ENCODE data around the gene METTL22. TPM values are rescaled to one million over a fixed set of nuclear protein-coding genes. Genes with fewer than 3 reads are reported as not detected.
A peak's percentile ranks its signal among the peaks of the same experiment; 100 is the strongest.
"Not testable (repeated sequence)": the region's sequence is repeated elsewhere in the genome, so short reads cannot be mapped to it uniquely, and the experiment has no call there.

Gene METTL22
- polyA plus RNA-seq, 4 donors: 14.1 to 23.3 (median 15.5) TPM

DNA sequence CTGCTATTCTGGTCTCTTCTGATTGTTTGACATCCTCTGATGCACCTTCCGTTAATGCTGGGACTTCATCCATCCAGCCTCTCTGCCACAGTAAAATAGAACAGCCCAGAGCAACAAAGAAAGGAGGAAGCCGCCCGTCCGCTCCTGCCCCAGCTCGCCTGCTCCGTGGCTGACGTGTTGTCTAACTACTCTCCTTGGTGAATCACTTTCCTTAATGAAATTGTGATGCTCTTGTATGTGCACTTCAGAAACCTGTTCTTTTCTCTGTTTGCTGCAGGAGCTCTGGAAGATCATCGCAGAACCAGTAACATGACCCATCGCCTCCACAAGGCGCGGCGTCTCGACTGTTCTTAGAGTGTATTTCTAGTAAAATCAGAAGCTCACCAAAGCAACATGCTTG is 24.3 kb downstream of the METTL22 start:
- no peaks in the 10 kb centered on the region for H3K27me3 ChIP-seq (ENCODE audit: control insufficient read depth in 3 of 3, insufficient read depth in 3 of 3, low read length in 3 of 3)
- no peaks in the 10 kb centered on the region for H3K9me3 ChIP-seq (ENCODE audit: control insufficient read depth in 2 of 2, insufficient read depth in 1 of 2, low read depth in 1 of 2, low read length in 1 of 2)
- H3K4me1 ChIP-seq (ENCODE audit: control insufficient read depth in 3 of 3, insufficient read depth in 2 of 3, low read depth in 1 of 3, low read length in 2 of 3): no peaks in the 10 kb centered on the region
- WGBS, 3 donors: 89 to 93% (median 90%) methylated on average over 13 of the region's 13 CpGs
- H3K36me3 ChIP-seq (ENCODE audit: control insufficient read depth in 3 of 3, insufficient read depth in 2 of 3, low read depth in 1 of 3, low read length in 3 of 3): peaks cover 33 to 69% (median 33%) of the 10 kb centered on the region in 3 donors
- no peak overlapping the region for H3K27ac ChIP-seq (ENCODE audit: low read depth in 1 of 3, low read length in 2 of 3)
- FAIRE-seq (no peak), DNase-seq (no peak)
- H3K4me3 ChIP-seq (ENCODE audit: low read depth in 1 of 3, low read length in 3 of 3): no peak overlapping the region

DNA sequence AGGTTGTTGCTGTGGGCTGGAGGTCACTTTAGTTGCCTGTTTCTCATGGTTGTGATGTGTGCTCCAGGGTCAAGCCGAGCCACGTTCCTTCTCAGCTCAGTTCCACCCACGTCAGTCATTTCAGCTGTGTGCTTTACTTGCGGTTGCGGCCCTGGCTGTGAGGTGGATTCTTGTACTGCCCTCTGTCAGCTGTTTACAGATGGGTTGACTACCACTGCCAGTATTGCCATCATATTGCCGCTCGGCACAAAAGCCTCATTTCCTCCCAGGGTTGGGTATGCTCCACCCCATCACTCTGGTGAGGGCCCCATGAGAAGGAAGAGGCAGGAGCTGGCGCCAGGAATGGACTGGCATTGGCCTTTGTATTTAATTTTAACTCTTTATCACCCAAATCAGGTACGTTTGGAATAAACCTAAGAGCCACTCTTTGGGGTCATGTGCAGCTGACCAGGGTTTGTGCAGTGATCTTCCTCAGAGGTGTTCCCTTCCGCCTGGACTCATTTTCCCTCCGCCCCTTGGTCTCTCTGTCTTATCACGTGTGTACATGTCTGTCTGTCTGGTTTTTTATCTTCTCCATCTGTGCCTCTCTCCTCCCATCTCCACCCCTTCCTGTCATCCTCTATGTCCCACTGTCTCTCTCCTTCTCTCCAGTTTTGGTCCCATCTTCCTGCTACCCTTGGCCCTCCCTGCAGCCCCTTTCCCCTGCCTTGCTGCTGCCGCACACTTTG is 25.0 kb downstream of the METTL22 start:
- no peaks in the 10 kb centered on the region for H3K4me1 ChIP-seq (ENCODE audit: control insufficient read depth in 3 of 3, insufficient read depth in 2 of 3, low read depth in 1 of 3, low read length in 2 of 3)
- no peak overlapping the region for H3K27ac ChIP-seq (ENCODE audit: low read depth in 1 of 3, low read length in 2 of 3)
- FAIRE-seq (no peak), DNase-seq (no peak)
- H3K36me3 ChIP-seq (ENCODE audit: control insufficient read depth in 3 of 3, insufficient read depth in 2 of 3, low read depth in 1 of 3, low read length in 3 of 3): peaks cover 28 to 64% (median 31%) of the 10 kb centered on the region in 3 donors
- no peaks in the 10 kb centered on the region for H3K27me3 ChIP-seq (ENCODE audit: control insufficient read depth in 3 of 3, insufficient read depth in 3 of 3, low read length in 3 of 3)
- no peaks in the 10 kb centered on the region for H3K9me3 ChIP-seq (ENCODE audit: control insufficient read depth in 2 of 2, insufficient read depth in 1 of 2, low read depth in 1 of 2, low read length in 1 of 2)
- H3K4me3 ChIP-seq (ENCODE audit: low read depth in 1 of 3, low read length in 3 of 3): no peak overlapping the region
- 77 to 84% (median 79%) methylated on average over 13 of the region's 13 CpGs for WGBS, 3 donors

DNA sequence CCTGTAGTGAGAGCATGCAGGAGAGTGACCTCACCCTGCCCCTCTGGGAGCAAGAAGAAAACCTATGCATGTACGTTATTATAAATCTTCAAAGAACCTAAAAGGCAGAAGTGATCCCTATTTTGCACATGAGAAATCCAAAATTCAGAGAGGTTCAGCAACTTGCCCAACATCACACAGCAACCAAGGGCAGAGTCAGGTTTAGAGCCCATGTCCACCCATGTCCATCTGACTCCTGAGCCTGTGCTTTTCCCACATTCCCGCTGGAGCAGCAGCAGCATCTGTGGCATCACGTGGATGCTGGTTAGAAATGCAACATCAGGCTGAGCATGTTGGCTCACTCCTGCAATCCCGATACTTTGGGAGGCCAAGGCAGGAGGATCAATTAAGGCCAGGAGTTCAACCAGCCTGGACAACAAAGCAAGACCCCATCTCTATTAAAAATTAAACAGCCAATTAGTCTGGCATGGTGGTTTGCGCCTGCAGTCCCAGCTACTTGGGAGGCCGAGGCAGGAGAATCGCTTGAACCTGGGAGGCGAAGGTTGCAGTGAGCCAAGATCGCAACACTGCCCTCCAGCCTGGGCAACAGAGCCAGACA is 26.3 kb downstream of the METTL22 start:
- no peak overlapping the region for H3K27ac ChIP-seq (ENCODE audit: low read depth in 1 of 3, low read length in 2 of 3)
- H3K27me3 ChIP-seq (ENCODE audit: control insufficient read depth in 3 of 3, insufficient read depth in 3 of 3, low read length in 3 of 3): no peaks in the 10 kb centered on the region
- no peak for DNase-seq
- whole genome bisulfite sequencing, 3 donors: 75 to 78% (median 76%) methylated on average over 9 of the region's 9 CpGs
- FAIRE-seq: no peak
- H3K9me3 ChIP-seq (ENCODE audit: control insufficient read depth in 2 of 2, insufficient read depth in 1 of 2, low read depth in 1 of 2, low read length in 1 of 2): no peaks in the 10 kb centered on the region
- H3K36me3 ChIP-seq (ENCODE audit: control insufficient read depth in 3 of 3, insufficient read depth in 2 of 3, low read depth in 1 of 3, low read length in 3 of 3): peaks cover 21 to 51% (median 25%) of the 10 kb centered on the region in 3 donors
- no peak overlapping the region for H3K4me3 ChIP-seq (ENCODE audit: low read depth in 1 of 3, low read length in 3 of 3)
- H3K4me1 ChIP-seq (ENCODE audit: control insufficient read depth in 3 of 3, insufficient read depth in 2 of 3, low read depth in 1 of 3, low read length in 2 of 3): no peaks in the 10 kb centered on the region

DNA sequence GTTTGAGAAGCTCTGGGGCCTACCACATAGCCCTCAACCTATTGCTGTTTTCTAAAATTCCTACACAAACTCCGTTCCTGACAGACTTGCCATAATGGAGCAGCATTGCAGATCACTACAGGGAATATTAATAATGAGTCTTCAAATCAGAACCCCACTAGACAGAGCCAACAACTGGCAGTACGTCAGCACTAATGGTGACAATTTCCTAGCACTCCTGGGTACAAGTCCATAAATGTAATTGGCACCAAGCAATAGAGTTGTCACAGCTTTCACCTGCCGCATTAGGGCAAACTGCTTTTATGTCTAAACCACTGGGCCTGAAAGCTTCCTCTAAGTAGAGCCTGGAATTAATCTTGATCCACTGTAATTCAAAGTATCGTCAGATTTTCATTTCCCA is 27.4 kb downstream of the METTL22 start:
- Histone ChIP-seq H3K36me3 (ENCODE audit: control insufficient read depth in 3 of 3, insufficient read depth in 2 of 3, low read depth in 1 of 3, low read length in 3 of 3) (peaks cover 18 to 43% (median 22%) of the 10 kb centered on the region in 3 donors), H3K4me3 (ENCODE audit: low read depth in 1 of 3, low read length in 3 of 3) (no peak overlapping the region), H3K27ac (ENCODE audit: low read depth in 1 of 3, low read length in 2 of 3) (no peak overlapping the region), H3K27me3 (ENCODE audit: control insufficient read depth in 3 of 3, insufficient read depth in 3 of 3, low read length in 3 of 3) (no peaks in the 10 kb centered on the region), H3K4me1 (ENCODE audit: control insufficient read depth in 3 of 3, insufficient read depth in 2 of 3, low read depth in 1 of 3, low read length in 2 of 3) (no peaks in the 10 kb centered on the region), H3K9me3 (ENCODE audit: control insufficient read depth in 2 of 2, insufficient read depth in 1 of 2, low read depth in 1 of 2, low read length in 1 of 2) (no peaks in the 10 kb centered on the region)
- FAIRE-seq: no peak
- WGBS, 3 donors: 81 to 93% (median 87%) methylated on average over 4 of the region's 4 CpGs
- no peak for DNase-seq

DNA sequence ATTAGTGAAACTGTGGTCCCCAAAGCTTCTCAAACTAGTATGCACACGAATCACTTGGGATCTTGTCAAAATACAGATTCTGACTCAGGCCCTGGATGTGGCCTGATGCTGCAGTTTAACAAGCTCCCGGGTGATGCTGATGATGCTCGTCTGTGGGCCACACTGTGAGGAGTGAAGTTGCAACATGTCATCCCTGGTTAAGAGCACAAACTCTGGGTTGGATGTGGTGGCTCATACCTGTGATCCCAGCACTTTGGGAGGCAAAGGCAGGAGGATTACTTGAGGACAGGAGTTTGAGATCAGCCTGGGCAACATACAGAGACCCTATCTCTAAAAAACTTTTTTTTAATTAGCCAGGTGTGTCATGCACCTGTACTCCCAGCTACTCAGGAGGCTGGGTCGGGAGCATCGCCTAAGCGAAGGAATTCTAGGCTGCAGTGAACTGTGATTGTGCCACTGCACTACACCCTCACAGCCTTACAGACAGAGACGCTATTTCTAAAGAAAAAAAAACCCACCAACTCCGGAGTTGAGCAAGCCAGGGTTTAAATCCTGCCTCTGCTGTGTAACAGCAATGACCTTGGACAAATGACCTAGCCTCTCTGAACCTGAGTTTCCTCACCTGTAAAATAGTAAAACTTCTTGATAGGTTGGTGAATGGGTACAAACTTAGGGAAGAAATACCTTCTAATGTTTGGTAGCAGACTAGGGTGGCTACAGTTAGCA is 28.5 kb downstream of the METTL22 start:
- no peak for DNase-seq
- no peaks in the 10 kb centered on the region for H3K4me1 ChIP-seq (ENCODE audit: control insufficient read depth in 3 of 3, insufficient read depth in 2 of 3, low read depth in 1 of 3, low read length in 2 of 3)
- H3K4me3 ChIP-seq (ENCODE audit: low read depth in 1 of 3, low read length in 3 of 3): no peak overlapping the region
- FAIRE-seq: no peak
- H3K27me3 ChIP-seq (ENCODE audit: control insufficient read depth in 3 of 3, insufficient read depth in 3 of 3, low read length in 3 of 3): no peaks in the 10 kb centered on the region
- H3K9me3 ChIP-seq (ENCODE audit: control insufficient read depth in 2 of 2, insufficient read depth in 1 of 2, low read depth in 1 of 2, low read length in 1 of 2): no peaks in the 10 kb centered on the region
- 75 to 82% (median 77%) methylated on average over 8 of the region's 8 CpGs for WGBS, 3 donors
- no peak overlapping the region for H3K27ac ChIP-seq (ENCODE audit: low read depth in 1 of 3, low read length in 2 of 3)
- peaks cover 13 to 32% (median 14%) of the 10 kb centered on the region in 3 donors for H3K36me3 ChIP-seq (ENCODE audit: control insufficient read depth in 3 of 3, insufficient read depth in 2 of 3, low read depth in 1 of 3, low read length in 3 of 3)

DNA sequence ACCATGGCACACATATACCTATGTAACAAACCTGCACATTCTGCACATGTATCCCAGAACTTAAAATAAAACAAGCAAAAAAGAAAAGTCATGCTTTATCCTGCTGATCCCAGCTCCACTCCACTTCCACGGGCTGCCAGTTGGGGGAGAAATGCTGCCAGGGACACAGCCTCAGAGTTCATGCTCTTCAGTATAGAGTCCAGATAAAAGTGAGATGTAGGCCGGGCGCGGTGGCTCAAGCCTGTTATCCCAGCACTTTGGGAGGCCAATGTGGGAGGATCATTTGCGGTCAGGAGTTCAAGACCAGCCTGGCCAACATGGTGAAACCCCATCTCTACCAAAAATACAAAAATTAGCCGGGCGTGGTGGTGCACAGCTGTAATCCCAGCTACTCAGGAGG is 30.5 kb downstream of the METTL22 start:
- WGBS, 3 donors: 55 to 67% (median 59%) methylated on average over 6 to 7 of the region's 7 CpGs
- H3K36me3 ChIP-seq (ENCODE audit: control insufficient read depth in 3 of 3, insufficient read depth in 2 of 3, low read depth in 1 of 3, low read length in 3 of 3): peaks cover under 1 to 14% (median 5%) of the 10 kb centered on the region in 3 donors
- not testable (repeated sequence) for H3K4me1 ChIP-seq (ENCODE audit: control insufficient read depth in 3 of 3, insufficient read depth in 2 of 3, low read depth in 1 of 3, low read length in 2 of 3); FAIRE-seq; H3K27me3 ChIP-seq (ENCODE audit: control insufficient read depth in 3 of 3, insufficient read depth in 3 of 3, low read length in 3 of 3); H3K27ac ChIP-seq (ENCODE audit: low read depth in 1 of 3, low read length in 2 of 3); H3K4me3 ChIP-seq (ENCODE audit: low read depth in 1 of 3, low read length in 3 of 3); H3K9me3 ChIP-seq (ENCODE audit: control insufficient read depth in 2 of 2, insufficient read depth in 1 of 2, low read depth in 1 of 2, low read length in 1 of 2)
- peak; percentile 28 to 29 for DNase-seq

DNA sequence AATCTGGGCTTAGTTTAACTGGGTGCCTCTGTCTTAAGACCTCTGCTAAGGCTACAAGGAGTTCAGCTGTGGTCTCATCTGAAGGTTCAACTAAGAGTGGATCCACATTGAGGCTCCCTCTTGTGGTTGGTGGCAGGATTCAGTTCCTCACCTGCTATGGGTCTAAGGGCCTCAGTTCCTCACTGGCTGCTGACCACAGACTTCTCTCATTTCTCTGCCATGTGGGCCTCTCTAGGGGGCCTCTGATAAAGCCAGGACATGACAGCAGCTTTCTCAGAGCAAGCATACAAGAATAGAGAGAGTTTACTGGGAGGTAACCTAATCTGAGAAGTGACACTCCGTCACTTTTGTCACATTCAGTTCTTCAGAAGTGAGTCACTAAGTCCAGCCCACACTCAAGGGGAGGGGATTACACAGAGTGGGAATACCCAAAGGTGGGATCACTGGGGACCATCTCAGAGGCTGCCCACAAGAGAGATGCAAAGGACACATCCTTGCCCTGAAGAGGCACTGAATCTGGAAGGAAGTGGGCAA is 33.8 kb downstream of the METTL22 start:
- DNase-seq (peak; percentile 21 to 48), FAIRE-seq (no peak)
- H3K4me3 ChIP-seq (ENCODE audit: low read depth in 1 of 3, low read length in 3 of 3): no peak overlapping the region
- H3K27me3 ChIP-seq (ENCODE audit: control insufficient read depth in 3 of 3, insufficient read depth in 3 of 3, low read length in 3 of 3): no peaks in the 10 kb centered on the region
- WGBS, 3 donors: 75 to 96% (median 92%) methylated on average over 1 of the region's 1 CpG
- no peaks in the 10 kb centered on the region for H3K36me3 ChIP-seq (ENCODE audit: control insufficient read depth in 3 of 3, insufficient read depth in 2 of 3, low read depth in 1 of 3, low read length in 3 of 3)
- no peaks in the 10 kb centered on the region for H3K4me1 ChIP-seq (ENCODE audit: control insufficient read depth in 3 of 3, insufficient read depth in 2 of 3, low read depth in 1 of 3, low read length in 2 of 3)
- H3K27ac ChIP-seq (ENCODE audit: low read depth in 1 of 3, low read length in 2 of 3): no peak overlapping the region
- no peaks in the 10 kb centered on the region for H3K9me3 ChIP-seq (ENCODE audit: control insufficient read depth in 2 of 2, insufficient read depth in 1 of 2, low read depth in 1 of 2, low read length in 1 of 2)

DNA sequence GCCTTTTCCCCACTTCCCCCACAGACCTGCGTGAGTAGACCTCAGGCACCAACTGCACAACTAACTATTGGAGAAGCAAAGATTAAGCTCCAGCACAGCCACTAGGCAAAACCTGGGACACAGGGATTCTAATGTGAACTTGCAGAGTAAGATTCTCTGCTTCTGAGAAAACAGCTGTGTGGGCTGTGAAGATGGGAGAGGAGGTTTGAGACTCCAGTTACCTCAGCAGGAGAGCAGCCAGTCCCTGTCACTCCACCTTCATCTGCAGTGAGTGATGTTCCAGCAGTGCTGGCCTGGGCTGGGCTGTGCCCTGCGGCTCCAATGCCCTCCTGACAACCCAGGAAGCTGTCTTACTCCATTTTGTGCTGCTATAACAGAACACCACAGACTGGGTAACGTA is 34.9 kb downstream of the METTL22 start:
- WGBS, 3 donors: 50 to 56% (median 54%) methylated on average over 3 of the region's 3 CpGs
- DNase-seq (no peak), FAIRE-seq (no peak)

More for the DNA sequence above, 34.9 kb downstream of the METTL22 start:
- Histone ChIP-seq H3K4me3 (ENCODE audit: low read depth in 1 of 3, low read length in 3 of 3) (no peak overlapping the region), H3K4me1 (ENCODE audit: control insufficient read depth in 3 of 3, insufficient read depth in 2 of 3, low read depth in 1 of 3, low read length in 2 of 3) (no peaks in the 10 kb centered on the region), H3K27me3 (ENCODE audit: control insufficient read depth in 3 of 3, insufficient read depth in 3 of 3, low read length in 3 of 3) (no peaks in the 10 kb centered on the region), H3K27ac (ENCODE audit: low read depth in 1 of 3, low read length in 2 of 3) (no peak overlapping the region), H3K9me3 (ENCODE audit: control insufficient read depth in 2 of 2, insufficient read depth in 1 of 2, low read depth in 1 of 2, low read length in 1 of 2) (no peaks in the 10 kb centered on the region), H3K36me3 (ENCODE audit: control insufficient read depth in 3 of 3, insufficient read depth in 2 of 3, low read depth in 1 of 3, low read length in 3 of 3) (no peaks in the 10 kb centered on the region)
